Endothelial cell of umbilical vein (primary cell): ENCODE data around the gene CCDC188. TPM values are rescaled to one million over a fixed set of nuclear protein-coding genes. Genes with fewer than 3 reads are reported as not detected.

Experiments used
- BruUV-seq: library from RNA; stranded (reverse); fragments of 400-500 nt; replicated peaks from 2 replicates; lab custom pipeline; 2021; lab: Mats Ljungman, UMichigan
- CTCF ChIA-PET: fragments of 300-600, 350-600 bp; sonication (Branson Sonifier 250); formaldehyde crosslinking; loops from one replicate; lab custom pipeline; 2021; ENCODE audit warnings: antibody characterized with exemption, inconsistent platforms; lab: Charles Lee
- POLR2A ChIA-PET: fragments of 300-600, 350-600 bp; sonication (Branson Sonifier 250); formaldehyde crosslinking; loops from one replicate; lab custom pipeline; 2021; ENCODE audit warnings: antibody characterized with exemption, inconsistent platforms; lab: Charles Lee
- DNase-seq: peaks from one replicate; pipeline ENCODE4 v3.0.0-alpha.2; 2011; ENCODE audit warnings: low read depth, low spot score
- FAIRE-seq: peaks from 2 replicates; lab custom pipeline; 2011; peaks lifted over from hg19 to GRCh38; lab: Jason Lieb, UNC
- H2AFZ ChIP-seq: 2 replicates; pipeline ENCODE4 v1.6.0; 2012; ENCODE audit warnings: low read depth, low read length, control low read depth, inconsistent platforms
- H3K27ac ChIP-seq: 2 replicates; pipeline ENCODE4 v1.5.1; 2011; ENCODE audit warnings: low read depth, mild to moderate bottlenecking, control low read depth, low read length, moderate library complexity; ENCODE audit not compliant: insufficient read depth
- H3K27me3 ChIP-seq, 2 experiments: 2 replicates each; pipeline versions ENCODE4 v1.6.0 to v1.6.1; 2011; ENCODE audit warnings: low read length in 2 of 2, mixed read lengths in 1 of 2; ENCODE audit not compliant: control insufficient read depth in 2 of 2, insufficient read depth in 2 of 2
- H3K36me3 ChIP-seq, 2 experiments: 2 replicates in 1 of 2; 3 replicates in 1 of 2; pipeline ENCODE4 v1.5.1; 2011; ENCODE audit warnings: low read length in 2 of 2, mild to moderate bottlenecking in 1 of 2, moderate library complexity in 1 of 2; ENCODE audit not compliant: control insufficient read depth in 2 of 2, insufficient read depth in 2 of 2; ENCODE audit errors: extremely low read depth in 1 of 2
- H3K4me1 ChIP-seq: 3 replicates; pipeline ENCODE4 v1.5.1; 2011; ENCODE audit warnings: mild to moderate bottlenecking, low read length; ENCODE audit not compliant: control insufficient read depth, insufficient read depth; ENCODE audit errors: extremely low read depth
- H3K4me2 ChIP-seq: 2 replicates; pipeline ENCODE4 v1.6.1; 2011; ENCODE audit warnings: low read length, control low read depth, mixed read lengths; ENCODE audit not compliant: insufficient read depth
- H3K4me3 ChIP-seq, 3 experiments: fragments of 200-600 bp in 1 of 3; sonication (generic), shearing (Covaris generic) in 1 of 3; replicated peaks in 1 of 3; 2 replicates each; pipeline ENCODE4 v1.5.1; 2011 to 2016; ENCODE audit warnings: control low read depth in 3 of 3, low read length in 3 of 3, mild to moderate bottlenecking in 2 of 3, inconsistent platforms in 1 of 3, low read depth in 1 of 3, moderate library complexity in 1 of 3; ENCODE audit not compliant: insufficient read depth in 1 of 3
- H3K79me2 ChIP-seq: 2 replicates; pipeline ENCODE4 v1.6.0; 2012; ENCODE audit warnings: low read length, inconsistent platforms; ENCODE audit not compliant: control insufficient read depth, insufficient read depth
- H3K9ac ChIP-seq: replicated peaks from 2 replicates; pipeline ENCODE3; 2011; ENCODE audit warnings: low read length, control low read depth; ENCODE audit not compliant: insufficient read depth; ENCODE audit errors: extremely low read depth
- H3K9me1 ChIP-seq: replicated peaks from 3 replicates; pipeline ENCODE4 v1.6.0; 2011; ENCODE audit warnings: mild to moderate bottlenecking, low read length; ENCODE audit not compliant: control insufficient read depth, insufficient read depth; ENCODE audit errors: extremely low read depth
- H3K9me3 ChIP-seq: replicated peaks from 2 replicates; pipeline ENCODE4 v1.5.1; 2012; ENCODE audit warnings: low read length, inconsistent platforms; ENCODE audit not compliant: control insufficient read depth, insufficient read depth
- H4K20me1 ChIP-seq: replicated peaks from 2 replicates; pipeline ENCODE3; 2011; ENCODE audit warnings: mild to moderate bottlenecking, low read length; ENCODE audit not compliant: control insufficient read depth, insufficient read depth; ENCODE audit errors: extremely low read depth
- CTCF ChIP-seq, 2 donors: IDR thresholded peaks; 1 replicate in 1 of 2; 2 replicates in 1 of 2; pipeline ENCODE4 v1.5.1; 2011; ENCODE audit warnings: low read length in 2 of 2, mild to moderate bottlenecking in 2 of 2, moderate library complexity in 2 of 2, control low read depth in 1 of 2, inconsistent platforms in 1 of 2, low read depth in 1 of 2; ENCODE audit not compliant: insufficient read depth in 1 of 2; ENCODE audit errors: extremely low read depth in 1 of 2
- EZH2 ChIP-seq: IDR thresholded peaks from 2 replicates; pipeline ENCODE4 v1.6.1; 2012; ENCODE audit warnings: borderline replicate concordance, low read depth, mild to moderate bottlenecking, moderate library complexity, low read length, inconsistent platforms; ENCODE audit not compliant: severe bottlenecking
- FOS ChIP-seq: IDR thresholded peaks from 2 replicates; pipeline ENCODE4 v1.6.1; 2011; ENCODE audit warnings: mild to moderate bottlenecking, low read length, moderate library complexity, borderline replicate concordance; ENCODE audit not compliant: insufficient read depth
- GATA2 ChIP-seq: IDR thresholded peaks from 2 replicates; pipeline ENCODE4 v1.7.0; 2011; ENCODE audit warnings: low read depth, mild to moderate bottlenecking, moderate library complexity, mixed read lengths, low read length; ENCODE audit not compliant: insufficient read length, insufficient read depth
- JUN ChIP-seq: IDR thresholded peaks from 2 replicates; pipeline ENCODE4 v1.6.1; 2011; ENCODE audit warnings: borderline replicate concordance, low read depth; ENCODE audit not compliant: insufficient read length, insufficient read depth
- MAX ChIP-seq: IDR thresholded peaks from 2 replicates; pipeline ENCODE4 v1.6.1; 2011; ENCODE audit not compliant: insufficient read depth, insufficient read length
- MYC ChIP-seq: IDR thresholded peaks from one replicate; pipeline ENCODE4 v1.6.1; 2011; ENCODE audit warnings: mild to moderate bottlenecking, low read depth, low read length
- POLR2A ChIP-seq: IDR thresholded peaks from 2 replicates; pipeline ENCODE4 v1.6.1; 2012; ENCODE audit warnings: low read depth, mild to moderate bottlenecking, control low read depth, low read length
- POLR2AphosphoS5 ChIP-seq: IDR thresholded peaks from 2 replicates; pipeline ENCODE4 v1.6.1; 2012; ENCODE audit warnings: low read depth, mild to moderate bottlenecking, control low read depth, low read length, moderate library complexity; ENCODE audit not compliant: insufficient read depth
- dilution Hi-C: fragments of 300-500 bp; cut with MboI; formaldehyde crosslinking; loops from one replicate; pipeline ENCODE4 v1.15.0; 2019; ENCODE audit warnings: low sequenced_read_pairs; ENCODE audit not compliant: extremely low pct_ligation_motif_present
- intact Hi-C: fragments of 100-400 bp; cut with micrococcal nuclease; formaldehyde crosslinking; loops from one replicate; pipeline ENCODE4 v1.10.0; 2022
- polyA plus RNA-seq, 4 experiments: library from polyadenylated mRNA; depleted of rRNA in 3 of 4; stranded (reverse) in 3 of 4; unstranded in 1 of 4; fragments of >200 nt; gene quantifications; 2 replicates each; pipeline versions ENCODE4 v1.2.1 to v1.2.3, GENCODE V29; 2011 to 2012; ENCODE audit warnings: missing spikeins in 1 of 4
- total RNA-seq: library from RNA; stranded (reverse); gene quantifications from 2 replicates; pipeline ENCODE4 v1.2.3, GENCODE V29; 2021

CCDC188 gene
- total and polyA plus RNA-seq, 2 donors (not counting 3 experiments of a cell fraction or from before 2014, with no cell fraction given) = 9.4 to 9.8 TPM

GRCh38 chr22:20145832-20146223 lies 5.0 kb downstream of the CCDC188 start:
- intact Hi-C loops = no loop called here

More at GRCh38 chr22:20145832-20146223, 5.0 kb downstream of the CCDC188 start:
- peaks cover 0 to 9% of the 10 kb centered on the region in 2 experiments for H3K36me3 ChIP-seq
- no peak for DNase-seq
- H3K27me3 ChIP-seq = no peaks in the 10 kb centered on the region
- H2AFZ ChIP-seq = no peak overlapping the region
- dilution Hi-C loops = no loop called here
- H3K9me3 ChIP-seq = no peaks in the 10 kb centered on the region
- no peak overlapping the region for H3K4me3 ChIP-seq
- TF ChIP-seq MAX (no peak), MYC (no peak), JUN (no peak), EZH2 (no peak), POLR2AphosphoS5 (no peak), GATA2 (no peak), POLR2A (no peak), FOS (no peak), CTCF (IDR thresholded peaks at IDR 0.05; ENCODE audit: extremely low read depth in 1 of 2, insufficient read depth in 1 of 2, low read depth in 1 of 2, low read length in 2 of 2) (no peak)
- H4K20me1 ChIP-seq = no peaks in the 10 kb centered on the region
- no peaks in the 10 kb centered on the region for H3K9me1 ChIP-seq
- FAIRE-seq = no peak
- H3K9ac ChIP-seq = no peak overlapping the region
- ChIA-PET CTCF (no interaction called here), POLR2A (no interaction called here)
- H3K27ac ChIP-seq = no peak overlapping the region
- no peak overlapping the region for H3K4me2 ChIP-seq
- TSS peak; percentile 34 for BruUV-seq
- H3K79me2 ChIP-seq = no peaks in the 10 kb centered on the region
- H3K4me1 ChIP-seq = no peaks in the 10 kb centered on the region
